ENCODE data around the gene MAPKBP1.

- TF ChIP-seq CTCF (IDR thresholded peaks at IDR 0.05) (no peak), EP300 (IDR thresholded peaks at IDR 0.05) (no peak), POLR2A (IDR thresholded peaks at IDR 0.05) (no peak)
Observed at GRCh38 chr15:41792000-41792637, 17.8 kb downstream of the MAPKBP1 start.
